Erythroblast (primary cell): ENCODE measurements around the gene COX6B1.

Source experiments
- DNase-seq, 2 experiments: peaks; one replicate each; lab custom pipeline; 2025; lab: John Stamatoyannopoulos, UW
- GATA1 ChIP-seq: IDR thresholded peaks from 2 replicates; pipeline ENCODE4 v1.6.1; 2011; ENCODE audit warnings: low read depth, mild to moderate bottlenecking, control low read depth, low read length, moderate library complexity
- POLR2A ChIP-seq: IDR thresholded peaks from 2 replicates; pipeline ENCODE4 v1.6.1; 2011; ENCODE audit warnings: mild to moderate bottlenecking, low read length

COX6B1 gene

DNA sequence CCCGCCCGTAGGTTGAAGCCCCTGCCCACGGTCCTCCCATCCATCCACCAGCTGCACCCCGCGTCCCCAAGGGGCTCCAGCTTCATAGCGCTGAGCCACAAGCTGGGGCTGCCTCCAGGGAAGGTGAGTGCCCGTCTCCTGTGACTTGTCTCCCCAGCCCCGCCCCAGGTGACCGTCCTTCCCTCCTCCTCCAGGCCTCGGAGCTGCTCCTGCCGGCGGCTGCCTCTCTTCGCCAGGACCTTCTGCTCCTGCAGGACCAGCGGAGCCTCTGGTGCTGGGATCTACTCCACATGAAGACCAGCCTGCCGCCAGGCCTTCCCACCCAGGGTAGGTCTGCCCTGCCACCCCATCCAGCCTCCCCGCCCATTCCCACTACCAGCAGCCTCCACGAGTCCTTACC, 28.1 kb upstream of the COX6B1 start:
- no peak for TF ChIP-seq POLR2A
- no peak for TF ChIP-seq GATA1
- no peak for DNase-seq

DNA sequence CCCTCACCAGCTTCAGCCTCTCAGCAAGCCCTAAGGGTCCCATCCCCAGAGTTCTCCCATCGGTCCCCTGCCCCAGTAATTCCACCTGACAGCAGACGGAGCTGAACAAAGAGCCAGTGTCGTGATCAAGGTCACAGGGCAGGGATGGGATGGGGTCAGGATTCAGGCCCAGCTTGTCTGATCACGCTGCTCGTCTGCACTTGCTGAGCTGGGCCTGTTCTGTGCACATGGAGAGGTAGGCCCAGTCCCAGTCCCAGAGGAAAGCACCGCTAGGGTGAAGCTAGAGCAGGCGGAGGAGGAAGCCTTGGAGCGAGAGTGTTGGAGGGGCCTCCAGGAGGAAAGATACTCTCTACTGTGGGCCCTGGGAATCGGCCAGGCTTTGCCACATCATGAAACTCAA, 26.4 kb upstream of the COX6B1 start:
- TF ChIP-seq GATA1, result no peak
- DNase-seq, result no peak

DNA sequence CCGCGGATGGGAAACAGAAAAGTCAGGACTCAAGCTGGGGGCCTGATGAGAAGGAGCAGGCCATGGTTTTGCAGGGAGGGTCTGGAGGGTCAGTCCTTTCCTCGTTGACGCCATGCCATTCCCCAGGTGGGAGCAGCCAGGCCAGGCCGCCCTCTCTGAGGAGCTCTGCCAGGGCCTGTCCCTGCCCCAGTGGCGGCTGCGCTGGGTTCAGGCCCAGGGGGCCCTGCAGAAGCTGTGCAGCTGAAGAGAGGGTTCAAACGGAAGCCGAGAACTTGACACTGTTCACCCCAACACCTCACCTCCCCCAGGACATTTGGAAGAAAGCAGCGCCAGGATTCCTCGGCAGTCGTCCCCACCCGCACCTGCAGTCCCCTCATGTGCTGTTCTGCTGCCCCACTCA, 25.4 kb upstream of the COX6B1 start:
- no peak for DNase-seq
- TF ChIP-seq GATA1, result no peak
- TF ChIP-seq POLR2A, result no peak

DNA sequence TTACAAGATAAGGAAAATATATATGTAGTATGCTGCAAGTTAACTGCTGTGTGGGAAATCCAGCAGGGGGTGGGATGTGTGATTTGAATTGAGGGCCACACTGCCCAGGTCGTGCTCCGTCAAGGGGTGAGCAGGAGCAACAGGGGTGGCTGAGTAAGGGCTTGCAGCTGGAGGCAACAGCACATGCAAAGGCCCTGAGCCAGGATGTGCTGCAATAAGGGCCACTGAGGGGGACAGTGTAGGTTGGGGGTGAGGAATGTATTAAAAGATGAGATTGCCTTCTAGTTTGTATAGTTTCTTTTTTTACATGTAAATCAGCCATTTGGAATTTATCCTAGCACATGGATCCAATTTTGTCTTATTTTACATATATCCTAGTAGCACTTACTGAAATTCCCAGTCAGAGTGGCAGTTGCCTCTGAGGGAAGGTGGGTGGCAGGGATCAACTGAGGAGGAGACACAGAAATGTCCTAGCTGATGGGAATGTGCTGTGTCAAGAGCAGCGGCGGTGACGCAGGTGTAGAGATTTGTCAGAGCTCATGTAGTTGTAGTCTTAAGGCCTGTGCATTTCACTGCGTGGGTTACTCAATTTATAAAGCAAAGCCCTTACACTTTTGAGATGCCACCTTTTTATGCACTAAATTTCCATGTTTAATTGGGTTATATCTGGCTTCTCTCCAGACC, 24.7 kb upstream of the COX6B1 start:
- no peak for DNase-seq
- TF ChIP-seq GATA1 (no peak), POLR2A (no peak)

DNA sequence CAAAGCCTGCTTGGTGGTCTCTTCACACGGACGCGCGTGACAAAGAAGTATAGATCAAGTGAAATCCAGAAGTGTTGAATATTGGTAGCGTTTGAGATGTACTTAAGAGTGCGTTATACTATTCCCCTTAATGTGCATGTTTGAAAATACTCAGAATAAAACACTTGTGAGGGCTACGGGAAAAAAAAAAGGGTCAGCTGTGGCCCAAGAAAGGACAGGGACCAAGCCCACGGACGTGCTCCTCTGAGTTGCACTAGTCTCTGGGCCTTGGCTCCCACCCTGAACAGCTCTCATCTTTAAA, 19.9 kb upstream of the COX6B1 start:
- no peak for DNase-seq
- no peak for TF ChIP-seq GATA1
- TF ChIP-seq POLR2A, result no peak

DNA sequence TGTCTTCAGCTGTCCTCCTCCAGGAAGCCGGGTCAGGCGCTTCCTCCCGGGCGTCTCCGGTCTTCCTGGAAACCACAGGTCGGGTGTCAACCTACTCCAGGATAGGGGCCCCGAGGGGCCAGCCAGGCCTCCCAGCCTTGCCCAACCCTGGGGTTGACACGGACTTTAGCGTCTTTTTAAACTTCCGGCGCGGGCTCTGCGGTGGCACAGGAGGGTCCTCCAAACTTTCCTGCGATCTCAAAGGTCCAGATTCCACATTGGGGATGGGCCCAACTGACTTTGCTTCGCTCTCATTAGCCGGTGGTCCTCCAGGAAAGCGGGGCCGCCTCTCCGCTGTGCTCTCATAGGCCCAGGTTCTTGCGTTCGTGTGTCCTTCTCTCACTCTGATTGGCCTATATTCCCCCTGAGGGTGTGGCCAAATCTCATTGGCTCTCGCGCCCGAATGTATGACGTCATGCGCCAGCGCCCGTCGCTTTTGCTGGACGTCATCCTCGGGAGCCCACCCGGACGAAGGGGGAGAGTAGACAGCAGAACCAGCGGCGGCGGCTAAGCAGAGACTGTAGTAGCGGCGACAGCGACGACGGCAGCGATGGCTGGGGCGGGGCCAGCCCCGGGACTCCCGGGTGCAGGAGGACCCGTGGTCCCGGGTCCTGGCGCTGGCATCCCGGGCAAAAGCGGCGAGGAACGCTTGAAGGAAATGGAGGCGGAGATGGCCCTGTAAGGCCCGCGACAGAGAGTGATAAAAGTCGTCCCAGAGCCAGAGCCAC, 19.4 kb upstream of the COX6B1 start, which contains the start of gene RBM42:
Gene RBM42, plus strand, starts transcription at position 472 of the 767 bp plus-strand sequence. Its CDS starts 118 bp downstream, at position 590.
- peak; percentile 99 for DNase-seq
- TF ChIP-seq GATA1 (no peak), POLR2A (peak; percentile 89)

DNA sequence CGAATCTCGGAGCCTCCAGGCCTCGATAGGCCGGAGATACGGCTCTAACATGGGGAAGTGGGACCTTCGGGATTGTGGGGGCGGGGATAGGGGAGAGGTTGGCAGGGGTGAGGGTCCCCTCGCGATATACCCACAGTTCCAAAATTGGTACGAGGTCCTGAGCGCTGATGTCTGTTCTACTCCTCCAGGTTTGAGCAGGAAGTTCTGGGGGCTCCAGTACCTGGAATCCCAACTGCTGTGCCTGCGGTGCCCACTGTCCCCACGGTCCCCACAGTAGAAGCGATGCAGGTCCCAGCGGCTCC, 18.8 kb upstream of the COX6B1 start:
- DNase-seq, result peak; percentile 44 to 63
- no peak for TF ChIP-seq POLR2A

DNA sequence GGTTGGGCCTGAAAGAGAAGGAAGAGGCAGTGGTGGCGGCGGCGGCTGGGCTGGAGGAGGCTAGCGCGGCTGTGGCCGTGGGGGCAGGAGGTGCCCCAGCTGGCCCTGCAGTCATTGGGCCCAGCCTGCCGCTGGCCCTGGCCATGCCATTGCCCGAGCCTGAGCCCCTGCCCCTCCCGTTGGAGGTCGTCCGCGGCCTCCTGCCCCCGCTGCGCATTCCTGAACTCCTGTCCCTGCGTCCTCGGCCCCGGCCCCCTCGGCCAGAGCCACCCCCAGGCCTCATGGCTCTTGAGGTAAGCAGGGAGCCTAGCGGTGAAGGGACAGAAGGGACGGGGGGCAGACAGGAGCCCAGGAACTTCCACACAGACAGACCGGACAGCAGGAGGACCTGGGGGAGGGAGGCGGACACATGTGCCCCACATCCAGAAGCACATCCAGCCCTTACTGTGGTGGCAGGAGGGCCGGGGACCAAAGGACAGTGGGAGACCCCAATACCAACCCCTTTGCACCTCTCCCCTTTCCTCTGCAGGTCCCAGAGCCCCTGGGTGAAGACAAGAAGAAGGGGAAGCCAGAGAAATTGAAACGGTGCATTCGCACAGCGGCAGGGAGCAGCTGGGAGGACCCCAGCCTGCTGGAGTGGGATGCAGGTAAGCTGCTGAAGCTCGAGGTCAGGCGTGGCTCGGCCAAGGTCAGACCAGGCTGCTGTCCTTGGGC, 14.2 kb upstream of the COX6B1 start:
- DNase-seq, result no peak
- TF ChIP-seq POLR2A (no peak), GATA1 (no peak)

DNA sequence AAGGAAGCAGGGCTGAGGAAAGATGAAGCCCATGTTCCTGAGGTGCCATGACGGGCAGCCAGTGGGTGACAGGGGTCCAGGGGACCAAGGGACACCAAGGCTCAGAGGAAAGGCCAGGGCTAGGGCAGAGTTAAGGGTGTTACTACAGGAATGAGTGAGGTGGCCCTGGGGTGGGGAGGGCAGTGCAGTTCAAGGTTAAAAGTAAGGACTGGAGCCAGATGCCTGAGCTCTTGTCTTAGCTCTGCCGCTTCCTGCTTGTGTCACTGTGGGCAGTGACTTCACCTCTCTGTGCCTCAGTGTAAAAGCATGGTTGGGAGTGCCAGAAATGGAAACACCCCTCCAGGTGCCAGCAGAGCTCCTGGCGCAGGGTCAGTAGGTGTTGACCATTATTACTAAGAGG, 11.5 kb upstream of the COX6B1 start:
- TF ChIP-seq POLR2A (no peak), GATA1 (no peak)
- no peak for DNase-seq

DNA sequence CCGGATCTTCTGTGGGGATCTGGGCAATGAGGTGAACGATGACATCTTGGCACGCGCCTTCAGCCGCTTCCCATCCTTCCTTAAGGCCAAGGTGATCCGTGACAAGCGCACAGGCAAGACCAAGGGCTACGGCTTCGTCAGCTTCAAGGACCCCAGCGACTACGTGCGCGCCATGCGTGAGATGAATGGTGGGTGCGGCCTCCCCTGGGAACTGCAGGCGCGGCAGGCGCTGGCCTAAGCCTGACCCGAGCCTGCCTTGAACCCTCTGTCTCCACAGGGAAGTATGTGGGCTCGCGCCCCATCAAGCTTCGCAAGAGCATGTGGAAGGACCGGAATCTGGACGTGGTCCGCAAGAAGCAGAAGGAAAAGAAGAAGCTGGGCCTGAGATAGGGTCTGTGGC, 11.0 kb upstream of the COX6B1 start:
- no peak for DNase-seq
- TF ChIP-seq POLR2A, result no peak
- TF ChIP-seq GATA1, result no peak

DNA sequence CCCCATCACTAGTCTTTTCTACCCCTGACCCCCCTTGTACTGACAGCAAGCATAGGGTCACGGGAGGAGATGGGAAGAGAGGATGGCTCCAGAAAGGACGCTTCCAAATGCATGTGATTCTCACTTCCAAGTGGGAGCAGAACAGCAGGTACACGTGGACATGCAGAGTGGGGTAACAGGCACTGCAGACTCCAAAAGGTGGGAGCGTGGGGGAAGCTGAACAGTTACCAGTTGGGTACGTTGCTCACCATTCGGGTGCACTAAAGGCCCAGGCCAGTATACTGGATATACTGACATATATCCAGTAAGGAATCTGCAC, 8.8 kb upstream of the COX6B1 start:
- no peak for TF ChIP-seq GATA1
- no peak for TF ChIP-seq POLR2A

DNA sequence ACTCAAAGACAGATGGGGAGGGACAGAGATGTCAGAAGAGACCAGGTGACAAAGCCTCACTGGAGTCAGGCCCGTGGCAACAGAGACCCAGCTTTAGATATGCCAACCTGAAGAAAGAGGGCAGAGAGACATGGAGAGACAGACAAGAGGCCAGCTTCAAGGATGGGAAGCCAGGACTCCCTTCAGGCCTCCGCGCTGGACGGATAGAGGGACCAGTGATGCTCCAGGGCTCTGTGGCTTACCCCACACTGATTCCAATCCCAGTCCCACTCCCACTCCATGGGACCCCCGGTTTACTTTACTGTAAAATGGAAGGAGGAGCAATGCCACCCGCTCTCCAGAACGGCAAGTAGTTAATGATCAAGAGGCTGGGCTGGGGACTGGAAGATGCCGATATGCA, 8.3 kb upstream of the COX6B1 start:
- TF ChIP-seq GATA1 (no peak), POLR2A (no peak)
- no peak for DNase-seq

More for the DNA sequence above, 8.8 kb upstream of the COX6B1 start:
- no peak for DNase-seq

DNA sequence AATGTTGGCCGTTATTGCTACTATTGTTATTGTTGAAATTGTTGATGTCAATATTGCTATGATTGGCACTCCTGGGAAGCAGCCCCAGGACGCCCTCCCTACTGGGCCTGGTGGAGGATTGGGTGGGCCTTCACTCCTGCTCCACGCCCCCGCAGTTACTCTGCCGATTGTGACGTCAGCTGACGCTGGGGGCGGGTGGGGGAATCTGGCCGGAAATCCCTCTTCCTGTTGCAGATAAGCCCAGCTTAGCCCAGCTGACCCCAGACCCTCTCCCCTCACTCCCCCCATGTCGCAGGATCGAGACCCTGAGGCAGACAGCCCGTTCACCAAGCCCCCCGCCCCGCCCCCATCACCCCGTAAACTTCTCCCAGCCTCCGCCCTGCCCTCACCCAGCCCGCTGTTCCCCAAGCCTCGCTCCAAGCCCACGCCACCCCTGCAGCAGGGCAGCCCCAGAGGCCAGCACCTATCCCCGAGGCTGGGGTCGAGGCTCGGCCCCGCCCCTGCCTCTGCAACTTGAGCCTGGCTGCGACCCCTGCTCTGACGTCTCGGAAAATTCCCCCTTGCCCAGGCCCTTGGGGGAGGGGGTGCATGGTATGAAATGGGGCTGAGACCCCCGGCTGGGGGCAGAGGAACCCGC, 6.5 kb upstream of the COX6B1 start, which contains the start of gene ETV2:
Gene ETV2, plus strand, starts transcription at position 231 of the 637 bp plus-strand sequence. CDS start 716 bp downstream, outside the sequence.
- DNase-seq, result peak; percentile 63 to 65
- no peak for TF ChIP-seq POLR2A
- no peak for TF ChIP-seq GATA1

DNA sequence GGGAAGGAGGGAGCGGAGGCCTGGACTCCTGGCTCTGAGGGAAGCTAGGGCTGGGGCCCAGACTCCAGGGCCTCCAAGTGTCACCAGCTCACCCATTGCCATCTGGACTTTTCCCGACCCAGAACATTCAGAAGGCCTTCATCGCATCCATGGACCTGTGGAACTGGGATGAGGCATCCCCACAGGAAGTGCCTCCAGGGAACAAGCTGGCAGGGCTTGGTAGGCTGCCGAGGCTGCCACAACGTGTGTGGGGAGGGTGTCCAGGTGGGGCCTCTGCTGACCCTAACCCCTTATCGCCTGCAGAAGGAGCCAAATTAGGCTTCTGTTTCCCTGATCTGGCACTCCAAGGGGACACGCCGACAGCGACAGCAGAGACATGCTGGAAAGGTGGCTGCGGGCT, 5.8 kb upstream of the COX6B1 start:
- DNase-seq, result no peak

More for the DNA sequence above, 5.8 kb upstream of the COX6B1 start:
- no peak for TF ChIP-seq GATA1
- TF ChIP-seq POLR2A, result no peak
